Middle frontal gyrus (tissue), 1 donor: Measurements from ENCODE around the gene BTD.

Source experiments
- DNase-seq: peaks from one replicate; pipeline ENCODE4 v3.0.0-alpha.2; 2015; ENCODE audit warnings: low spot score; ENCODE audit errors: extremely low spot score

BTD gene

DNA sequence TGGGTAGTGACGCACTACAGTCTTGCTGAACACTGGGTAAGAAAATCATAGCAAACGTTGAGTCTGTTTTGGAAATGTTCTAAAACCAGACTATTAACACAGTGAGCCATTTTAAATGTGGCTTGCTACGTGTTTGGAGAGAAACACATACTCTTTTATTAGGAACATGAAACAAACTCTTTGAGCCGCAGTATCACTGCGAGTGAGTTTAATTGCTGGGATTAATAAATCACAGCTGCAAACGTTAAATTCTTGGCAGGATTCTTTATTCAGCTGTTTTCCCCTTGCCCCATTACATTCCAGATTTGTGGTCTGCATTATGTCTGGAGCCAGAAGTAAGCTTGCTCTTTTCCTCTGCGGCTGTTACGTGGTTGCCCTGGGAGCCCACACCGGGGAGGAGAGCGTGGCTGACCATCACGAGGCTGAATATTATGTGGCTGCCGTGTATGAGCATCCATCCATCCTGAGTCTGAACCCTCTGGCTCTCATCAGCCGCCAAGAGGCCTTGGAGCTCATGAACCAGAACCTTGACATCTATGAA lies 33.6 kb downstream of the BTD start:
- no peak for DNase-seq

DNA sequence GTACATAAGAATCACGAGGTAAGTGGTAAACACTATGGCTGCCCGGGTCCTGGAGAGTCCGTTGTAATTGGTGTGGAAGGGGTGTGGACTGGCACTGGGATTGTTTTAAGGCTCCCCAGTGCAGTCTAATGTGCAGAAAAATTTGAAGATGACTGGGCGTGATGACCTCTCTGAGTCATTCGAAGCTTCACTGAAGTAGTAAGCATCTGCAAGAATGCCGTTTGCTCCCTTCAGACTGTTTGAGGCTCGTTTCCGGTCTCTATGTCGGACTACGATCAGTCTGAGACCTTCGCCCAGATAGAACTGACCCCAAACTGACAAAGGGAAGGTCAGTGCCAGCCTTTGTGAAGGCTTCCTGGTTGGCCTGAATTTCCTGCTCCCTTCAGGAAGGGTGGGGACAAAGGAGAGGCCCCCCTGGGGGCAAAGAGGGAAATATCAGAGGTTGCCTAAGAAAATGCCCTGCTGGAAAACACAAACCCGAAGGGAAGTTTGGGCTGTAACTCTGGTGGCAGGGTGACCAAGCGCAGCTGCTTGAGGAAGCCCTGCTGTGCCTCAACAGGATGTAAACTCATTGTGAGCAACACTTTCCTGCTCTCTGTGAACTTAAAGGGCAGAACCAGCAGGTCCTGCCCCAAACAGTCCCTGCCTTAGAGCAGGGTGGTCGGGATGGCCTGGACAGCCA lies 34.6 kb downstream of the BTD start:
- DNase-seq = no peak

- no peak for DNase-seq
Observed at GRCh38 chr3:15637131-15637951, 35.8 kb downstream of the BTD start.

DNA sequence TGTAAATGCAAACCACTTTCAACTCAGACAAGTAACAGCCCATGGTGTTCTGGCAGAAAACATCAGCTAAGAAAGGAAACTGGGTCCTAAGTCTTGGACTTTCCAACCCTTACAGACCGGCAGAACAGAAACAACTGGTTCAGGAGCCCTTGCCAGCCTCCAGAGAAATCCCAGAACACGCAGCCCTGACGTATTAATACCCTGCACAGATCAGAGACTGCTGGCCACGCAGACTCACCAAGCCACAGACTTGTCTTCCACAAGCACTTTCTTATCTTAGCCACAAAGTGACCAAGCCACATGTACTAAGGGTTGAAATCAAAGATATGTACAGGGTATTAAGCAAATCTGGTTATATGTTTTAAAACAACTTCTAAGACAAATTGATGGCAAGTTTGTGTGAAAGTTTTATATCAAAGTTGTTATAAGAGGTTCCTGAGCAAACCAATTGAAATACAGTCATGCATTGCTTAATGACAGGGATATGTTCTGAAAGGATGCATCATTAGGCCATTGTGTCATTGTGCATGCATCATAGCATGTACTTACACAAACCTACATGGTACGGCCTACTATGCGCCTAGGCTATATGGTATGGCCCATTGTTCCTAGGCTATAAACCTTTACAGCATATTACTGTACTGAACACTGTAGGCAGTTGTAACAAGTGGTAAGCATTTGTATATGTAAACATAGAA lies 36.8 kb downstream of the BTD start:
- no peak for DNase-seq

- no peak for DNase-seq
Observed at GRCh38 chr3:15638891-15639262, 37.3 kb downstream of the BTD start.

DNA sequence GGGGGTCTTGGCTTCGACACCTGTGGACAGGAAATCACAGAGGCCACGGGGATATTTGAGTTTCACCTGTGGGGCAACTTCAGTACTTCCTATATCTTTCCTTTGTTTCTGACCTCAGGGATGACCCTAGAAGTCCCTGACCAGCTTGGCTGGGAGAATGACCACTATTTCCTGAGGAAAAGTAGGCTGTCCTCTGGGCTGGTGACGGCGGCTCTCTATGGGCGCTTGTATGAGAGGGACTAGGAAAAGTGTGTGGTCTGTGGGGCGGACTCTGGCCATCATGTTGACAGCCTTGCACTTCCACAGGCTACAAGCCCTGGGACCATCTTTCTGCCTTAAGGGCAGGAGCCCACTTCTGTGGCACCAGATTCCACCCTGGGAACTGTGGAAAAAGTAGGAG lies 43.7 kb downstream of the BTD start:
- DNase-seq = no peak

DNA sequence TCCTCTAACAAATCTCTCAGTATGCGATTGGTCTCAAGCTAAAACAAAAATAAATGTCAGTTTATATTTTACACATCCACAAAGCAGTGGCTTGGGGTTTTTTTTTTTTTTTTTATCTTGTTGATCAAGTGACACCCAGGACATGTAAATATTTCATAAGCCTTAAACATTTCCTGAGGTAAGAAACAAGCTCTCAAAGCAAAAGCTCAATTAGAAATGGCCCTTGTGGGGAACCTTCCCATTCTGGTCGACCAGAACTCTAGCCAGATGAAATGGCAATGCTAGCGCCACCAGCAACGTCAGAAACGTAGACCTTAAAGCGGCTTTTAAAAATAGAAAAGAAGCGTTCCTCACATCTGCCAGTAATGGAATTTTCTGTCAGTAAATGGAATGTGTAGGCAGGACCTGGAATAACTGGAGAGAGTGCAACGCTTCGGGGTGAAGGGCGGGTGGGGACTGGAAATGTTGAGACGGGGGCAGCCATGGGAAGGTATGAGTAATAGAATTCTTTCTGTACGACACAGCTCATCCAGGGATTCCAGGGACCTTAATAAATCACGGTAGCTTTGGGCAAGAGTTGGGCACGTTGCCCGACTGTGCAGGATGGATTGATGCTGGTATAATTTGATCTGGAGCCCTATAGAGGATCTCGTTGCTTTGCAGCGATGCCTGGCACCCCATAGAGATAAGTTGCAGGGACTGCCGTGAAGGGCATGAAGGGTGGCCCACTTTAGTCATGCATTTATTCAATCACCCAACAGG lies 44.4 kb downstream of the BTD start:
- DNase-seq = no peak

DNA sequence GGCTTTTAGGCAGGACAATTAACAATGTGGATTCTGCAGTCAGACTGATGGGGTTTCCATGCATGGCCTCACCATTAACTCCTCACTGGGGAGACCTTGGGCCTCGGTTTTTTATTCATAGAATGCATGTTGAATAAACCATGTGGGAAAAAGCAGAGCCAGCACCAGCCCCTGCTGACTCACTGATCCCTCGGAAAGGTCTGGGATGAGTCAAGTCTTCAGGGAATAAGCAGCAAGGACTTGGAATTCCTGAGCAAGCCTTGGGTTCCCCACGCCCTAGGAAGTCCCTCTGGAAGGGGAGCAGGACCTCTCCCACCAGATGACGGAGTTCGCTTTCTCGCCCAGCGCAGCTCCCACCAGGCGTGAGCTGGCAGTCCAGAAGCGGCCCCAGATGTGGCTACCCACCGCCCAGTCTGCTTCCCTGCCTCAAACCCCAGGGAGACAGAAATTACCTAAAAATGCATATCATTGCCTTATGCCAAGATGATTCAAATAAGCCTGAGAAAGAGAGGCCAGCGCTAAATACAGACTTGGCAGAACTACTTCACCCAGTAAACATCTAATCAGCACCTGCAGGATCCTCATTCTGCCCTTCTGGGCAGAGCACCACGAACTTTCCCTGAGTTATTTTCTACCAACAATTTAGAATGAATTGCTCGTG lies 45.4 kb downstream of the BTD start:
- no peak for DNase-seq

- DNase-seq = no peak
Observed at GRCh38 chr3:15647611-15648167, 46.1 kb downstream of the BTD start.

DNA sequence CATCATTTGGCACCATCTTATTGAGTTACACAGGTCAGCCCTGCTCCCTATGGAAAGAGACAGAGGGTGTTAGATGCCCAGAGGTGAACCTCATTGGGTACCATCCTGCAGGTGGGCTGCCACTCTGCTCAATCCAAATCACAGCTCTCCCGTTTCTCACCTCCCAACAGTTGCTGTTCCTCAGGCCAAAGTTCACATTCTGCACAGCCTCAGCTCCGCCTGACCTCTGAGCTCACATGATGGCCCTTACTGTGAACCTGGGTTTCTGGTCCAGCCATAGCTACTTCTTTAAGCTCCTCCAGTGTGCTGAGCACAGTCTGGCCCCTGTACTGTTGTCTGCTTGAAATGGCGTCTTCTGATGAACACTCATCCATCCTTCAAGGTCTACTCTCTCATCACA lies 47.8 kb downstream of the BTD start:
- no peak for DNase-seq

DNA sequence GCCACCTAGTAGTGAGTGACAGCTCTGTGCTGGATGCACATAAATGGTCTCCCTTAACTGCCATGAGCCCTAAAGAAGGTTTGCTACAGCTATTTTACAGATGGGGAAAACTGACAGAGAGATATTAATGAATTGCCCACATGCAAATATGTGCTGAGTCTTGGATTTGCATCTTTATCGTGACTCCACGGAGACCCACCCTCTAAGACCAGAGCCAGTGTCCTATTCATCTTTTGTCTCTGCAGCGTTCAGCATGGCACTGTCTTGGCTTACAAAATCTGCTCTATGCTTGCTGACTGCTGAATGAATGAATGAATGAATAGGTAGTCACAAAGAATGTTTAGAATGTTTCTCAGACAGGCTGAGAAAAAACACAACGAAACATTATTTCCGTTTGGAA lies 48.3 kb downstream of the BTD start:
- DNase-seq = no peak

- DNase-seq = no peak
Observed at GRCh38 chr3:15651396-15651795, 49.9 kb downstream of the BTD start.

- DNase-seq = no peak
Observed at GRCh38 chr3:15653321-15653720, 51.8 kb downstream of the BTD start.

DNA sequence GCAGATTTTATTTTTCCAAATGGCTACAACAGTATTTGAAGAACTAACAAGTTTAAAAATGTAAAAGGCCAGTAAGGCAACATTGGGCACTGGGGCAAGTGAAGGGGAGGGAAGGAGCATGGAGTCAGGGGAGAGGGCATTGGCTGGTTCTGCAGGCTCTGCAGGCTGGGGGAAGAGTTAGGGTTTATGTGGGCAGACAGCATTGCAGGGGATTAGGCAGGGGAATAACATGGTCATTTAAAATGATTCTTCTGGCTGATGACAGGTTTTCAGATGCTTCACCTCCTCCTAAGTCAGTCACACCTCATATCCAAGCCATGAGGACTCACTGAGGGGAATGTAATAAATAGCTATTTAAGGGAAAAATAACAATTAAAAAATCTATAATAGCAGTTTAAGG lies 52.6 kb downstream of the BTD start:
- DNase-seq = no peak

- DNase-seq = no peak
Observed at GRCh38 chr3:15654891-15655290, 53.3 kb downstream of the BTD start.

DNA sequence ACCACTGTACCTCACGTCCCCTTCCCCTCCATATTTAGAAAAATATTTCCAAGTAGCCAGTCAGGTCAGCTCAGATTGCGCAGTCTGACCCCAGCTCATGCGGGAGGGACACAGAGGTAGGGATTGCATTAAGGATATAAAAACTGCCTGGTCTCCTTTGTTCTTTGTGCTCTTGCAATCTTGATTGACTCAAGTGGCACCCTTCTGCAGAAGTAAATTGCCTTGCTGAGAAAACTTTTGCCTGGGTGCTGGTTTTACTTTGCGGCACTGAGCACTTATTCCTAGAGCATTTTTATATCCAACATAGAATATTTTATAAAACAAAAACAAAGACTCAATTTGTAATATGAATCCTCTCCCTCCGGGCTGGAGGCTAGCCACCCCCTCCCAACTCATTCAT lies 54.8 kb downstream of the BTD start:
- DNase-seq = no peak

DNA sequence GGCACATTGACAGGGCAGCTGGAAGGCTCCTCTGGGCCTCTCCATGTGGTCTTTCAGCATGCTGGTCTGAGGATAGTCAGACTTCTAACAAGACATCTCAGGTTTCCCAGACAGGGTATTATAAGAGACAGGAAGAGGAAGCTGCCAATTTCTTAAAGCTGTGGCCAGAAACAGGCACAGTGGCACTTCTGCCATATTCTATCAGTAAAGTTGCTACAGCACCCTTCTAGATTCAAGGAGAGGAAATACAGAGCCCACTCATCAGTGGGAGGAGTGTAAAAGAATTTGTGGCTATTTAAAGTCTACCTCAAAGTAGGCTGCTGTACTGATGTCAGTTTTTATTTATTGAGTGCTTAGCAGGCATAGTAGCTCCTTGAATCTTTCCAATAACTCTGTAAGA lies 55.5 kb downstream of the BTD start:
- DNase-seq = no peak

GRCh38 chr3:15659254-15659975 lies 57.9 kb downstream of the BTD start:
- DNase-seq = no peak

DNA sequence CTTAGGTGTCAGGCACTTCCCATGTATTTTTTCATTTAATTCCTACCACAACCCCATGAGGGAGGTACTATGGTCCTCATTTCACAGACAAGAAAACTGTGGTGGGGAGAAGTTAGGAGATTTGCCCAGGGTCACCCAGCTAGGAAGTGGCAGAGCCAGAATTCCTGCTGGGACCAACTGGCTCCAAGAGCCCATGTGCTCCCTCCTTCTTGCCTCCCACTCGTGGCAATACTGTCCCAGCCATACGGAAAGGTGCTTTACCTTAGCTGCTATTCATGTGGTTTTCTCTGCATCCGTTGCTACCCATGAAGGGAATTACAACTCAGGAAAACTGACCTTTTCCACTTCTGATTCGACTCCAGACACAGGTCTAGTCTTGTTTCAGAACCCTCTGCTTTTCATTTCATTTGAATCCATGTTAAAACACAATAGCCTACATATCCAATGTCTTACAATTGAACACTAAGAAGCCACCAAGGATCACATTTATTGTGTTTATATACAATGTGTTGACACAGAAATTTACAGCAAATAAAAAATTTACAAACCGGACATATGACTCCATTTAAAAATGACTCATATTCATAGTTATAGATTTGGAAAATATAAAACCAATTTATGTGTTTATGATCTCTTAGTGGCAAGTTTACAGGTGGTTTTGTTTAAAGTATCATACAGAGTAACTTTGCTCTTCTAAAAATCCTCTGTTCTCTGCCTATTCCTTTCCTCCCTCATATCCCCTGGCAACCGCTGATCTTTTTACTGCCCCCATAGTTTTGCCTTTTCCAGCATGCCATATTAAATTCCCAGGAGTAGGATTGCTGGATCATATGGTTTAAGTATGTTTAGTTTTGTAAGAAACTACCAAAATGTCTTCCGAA lies 58.8 kb downstream of the BTD start:
- DNase-seq = no peak
